ENCODE results near the gene PTPRO. TPM values are rescaled to one million over a fixed set of nuclear protein-coding genes. Genes with fewer than 3 reads are reported as not detected.

The PTPRO gene
- total RNA-seq, 1 donor: 3.1 TPM

GRCh38 chr12:15581006-15581405, 258.7 kb downstream of the PTPRO start:
- TF ChIP-seq CTCF (IDR thresholded peaks at IDR 0.05; ENCODE audit: insufficient read depth, low read length): no peak
- H3K4me3 ChIP-seq (ENCODE audit: low read depth, low read length): no peak overlapping the region
- peak; percentile 37 for DNase-seq (ENCODE audit: low read depth)

GRCh38 chr12:15583804-15584203, 261.5 kb downstream of the PTPRO start:
- no peak for TF ChIP-seq CTCF (IDR thresholded peaks at IDR 0.05; ENCODE audit: insufficient read depth, low read length)
- no peak for DNase-seq (ENCODE audit: low read depth)
- no peak overlapping the region for H3K4me3 ChIP-seq (ENCODE audit: low read depth, low read length)

GRCh38 chr12:15584366-15585041, 262.2 kb downstream of the PTPRO start:
- peak; percentile 75 for TF ChIP-seq CTCF (IDR thresholded peaks at IDR 0.05; ENCODE audit: insufficient read depth, low read length)
- DNase-seq (ENCODE audit: low read depth): peak; percentile 91
- no peak overlapping the region for H3K4me3 ChIP-seq (ENCODE audit: low read depth, low read length)

- DNase-seq (ENCODE audit: low read depth): no peak
- TF ChIP-seq CTCF (IDR thresholded peaks at IDR 0.05; ENCODE audit: insufficient read depth, low read length): no peak
- H3K4me3 ChIP-seq (ENCODE audit: low read depth, low read length): no peak overlapping the region
These were observed 267.2 kb downstream of the PTPRO start for GRCh38 chr12:15589328-15590032.

- peak; percentile 85 for DNase-seq (ENCODE audit: low read depth)
- TF ChIP-seq CTCF (IDR thresholded peaks at IDR 0.05; ENCODE audit: insufficient read depth, low read length): peak; percentile 89
- peak overlapping the region; percentile 57 for H3K4me3 ChIP-seq (ENCODE audit: low read depth, low read length)
These were observed 268.0 kb downstream of the PTPRO start for GRCh38 chr12:15590180-15590826.

- H3K4me3 ChIP-seq (ENCODE audit: low read depth, low read length): no peak overlapping the region
These were observed 269.5 kb downstream of the PTPRO start for GRCh38 chr12:15591811-15592210.

More at GRCh38 chr12:15591811-15592210, 269.5 kb downstream of the PTPRO start:
- no peak for DNase-seq (ENCODE audit: low read depth)
- no peak for TF ChIP-seq CTCF (IDR thresholded peaks at IDR 0.05; ENCODE audit: insufficient read depth, low read length)

Data from fibroblast of the aortic adventitia (primary cell).